HG03159 (cell line): ENCODE results near the gene FIBP.
"Not testable (repeated sequence)": the region's sequence is repeated elsewhere in the genome, so short reads cannot be mapped to it uniquely, and the experiment has no call there.

Experiments used
- ATAC-seq: cut with Tn5 transposase; IDR thresholded peaks from one replicate; pipeline ENCODE4 v1.9.1; 2021; ENCODE audit warnings: mild to moderate bottlenecking, moderate library complexity; ENCODE audit not compliant: unreplicated experiment

Gene FIBP

DNA sequence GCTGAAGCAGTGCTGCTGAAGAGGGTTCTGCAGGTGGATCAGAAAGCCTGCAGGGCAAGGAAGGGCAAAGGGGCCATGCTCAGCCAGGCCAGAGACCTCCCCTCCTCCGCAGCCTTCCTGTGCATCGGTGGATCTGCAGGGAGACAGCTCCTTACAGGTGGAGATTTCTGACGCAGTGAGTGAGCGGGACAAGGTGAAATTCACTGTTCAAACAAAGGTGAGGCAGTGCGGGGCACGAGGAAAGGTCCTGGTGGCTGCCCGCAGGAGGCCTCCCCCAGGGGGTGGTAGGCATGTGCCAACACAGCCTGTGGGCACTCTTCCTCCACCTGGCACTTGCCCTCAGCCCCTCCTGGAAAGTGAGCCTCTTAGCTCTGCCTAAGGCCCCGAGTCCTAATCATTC lies 38.9 kb downstream of the FIBP start:
- ATAC-seq, result no peak

DNA sequence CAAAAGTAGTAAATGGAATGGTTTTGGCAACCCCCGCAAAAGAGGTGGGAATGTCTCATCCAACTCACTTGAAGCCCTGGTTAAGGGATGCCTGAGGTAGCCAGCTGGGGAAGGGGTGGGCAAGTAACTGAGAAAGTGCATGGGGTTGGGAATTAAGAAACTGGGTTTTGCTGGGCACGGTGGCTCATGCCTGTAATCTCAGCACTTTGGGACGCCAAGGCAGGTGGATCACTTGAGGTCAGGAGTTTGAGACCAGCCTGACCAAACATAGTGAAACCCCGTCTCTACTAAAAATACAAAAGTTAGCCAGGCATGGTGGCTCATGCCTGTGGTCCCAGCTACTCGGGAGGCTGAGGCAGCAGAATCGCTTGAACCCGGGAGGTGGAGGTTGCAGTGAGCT lies 39.6 kb downstream of the FIBP start:
- not testable (repeated sequence) for ATAC-seq

GRCh38 chr11:65847746-65848145 lies 40.5 kb downstream of the FIBP start:
- no peak for ATAC-seq

GRCh38 chr11:65844231-65844872 lies 43.9 kb downstream of the FIBP start:
- no peak for ATAC-seq

DNA sequence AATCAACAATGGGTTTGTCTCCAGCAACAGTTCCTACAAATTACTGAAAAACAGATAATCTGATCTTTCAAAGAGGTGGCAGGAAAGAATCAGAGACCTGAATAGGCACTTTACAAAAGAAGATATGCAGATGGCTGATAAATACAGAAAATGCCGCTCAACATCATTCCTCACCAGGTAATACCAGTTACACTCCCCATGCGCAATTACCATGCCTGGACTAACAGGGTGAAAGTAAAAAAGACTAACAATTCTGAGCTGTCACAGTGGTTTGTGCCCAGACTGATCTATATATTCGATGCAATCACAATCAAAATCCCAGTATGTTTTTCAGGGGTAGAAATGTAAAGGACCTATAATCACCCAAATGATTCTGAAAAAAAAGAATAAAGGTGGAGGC lies 44.5 kb downstream of the FIBP start:
- ATAC-seq, result no peak

DNA sequence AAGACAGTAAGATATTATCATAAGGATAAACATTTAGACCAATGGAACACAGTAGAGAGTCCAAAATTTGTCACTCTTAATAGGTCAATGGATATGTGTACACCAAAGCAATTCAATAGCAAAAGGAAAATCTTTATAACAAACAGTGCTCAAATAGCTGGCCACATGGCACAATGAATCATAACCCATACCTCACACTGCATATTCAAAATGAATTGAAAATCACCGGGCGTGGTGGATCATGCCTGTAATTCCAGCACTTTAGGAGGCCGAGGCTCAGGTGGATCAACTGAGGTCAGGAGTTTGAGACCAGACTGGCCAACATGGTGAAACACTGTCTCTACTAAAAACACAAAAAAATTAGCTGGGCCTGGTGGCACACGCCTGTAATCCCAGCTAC lies 46.1 kb downstream of the FIBP start:
- no peak for ATAC-seq

DNA sequence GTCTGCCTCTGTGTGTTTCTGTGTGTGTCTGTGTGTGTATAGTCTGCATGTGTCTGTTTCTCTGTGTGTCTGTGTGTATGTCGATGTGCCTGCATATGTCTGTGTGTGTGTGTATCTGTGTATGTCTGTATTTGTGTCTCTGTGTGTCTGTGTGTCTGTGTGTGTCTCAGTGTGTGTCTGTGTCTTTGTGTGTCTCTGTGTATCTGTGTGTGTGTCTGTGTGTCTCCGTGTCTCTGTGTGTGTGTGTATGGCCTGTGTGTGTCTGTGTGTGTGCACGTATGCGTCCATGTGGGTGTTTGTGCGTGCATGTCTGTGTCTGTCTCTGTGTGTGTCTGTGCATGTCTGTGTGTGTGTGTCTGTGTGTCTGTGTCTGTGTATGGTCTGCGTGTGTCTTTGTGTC lies 54.1 kb downstream of the FIBP start:
- ATAC-seq, result no peak
